Thyroid gland (tissue), 4 donors: ENCODE results near the gene GRIFIN.

Experiments used
- CTCF ChIP-seq, 6 experiments: fragments of 200-600 bp in 3 of 6; fragments of 450-650 bp in 3 of 6; sonication (generic) in 3 of 6; IDR thresholded peaks; one replicate each; pipeline ENCODE4 v1.5.1; 2016 to 2019; ENCODE audit warnings: antibody characterized with exemption in 6 of 6, mild to moderate bottlenecking in 2 of 6, inconsistent platforms in 1 of 6, moderate library complexity in 1 of 6
- POLR2A ChIP-seq, 2 donors: fragments of 450-650 bp; IDR thresholded peaks; one replicate each; pipeline ENCODE4 v1.6.1; 2017; ENCODE audit warnings: antibody characterized with exemption in 2 of 2, mild to moderate bottlenecking in 2 of 2, moderate library complexity in 1 of 2

- TF ChIP-seq CTCF (IDR thresholded peaks at IDR 0.05) (no peak), POLR2A (IDR thresholded peaks at IDR 0.05) (no peak)
Measured at GRCh38 chr7:2444476-2444875, 31.7 kb downstream of the GRIFIN start.
